Heart left ventricle (tissue), 16 donors: ENCODE measurements around the gene GPR161. TPM values are rescaled to one million over a fixed set of nuclear protein-coding genes. Genes with fewer than 3 reads are reported as not detected.
A peak's percentile ranks its signal among the peaks of the same experiment; 100 is the strongest.

Source experiments
- ATAC-seq, 4 donors: fragments of 200-7000 bp; cut with Tn5 transposase; one replicate each; pipeline ENCODE4 v1.9.1; 2020 to 2022; ENCODE audit warnings: moderate library complexity in 4 of 4, mild to moderate bottlenecking in 3 of 4, moderate number of reproducible peaks in 1 of 4
- DNase-seq, 5 donors: peaks; one replicate each; pipeline ENCODE4 v3.0.0-alpha.2; 2020
- H3K27ac ChIP-seq, 12 donors: fragments of 200-600 bp; sonication (generic) in 4 of 12; one replicate each; pipeline versions ENCODE4 v1.5.0 to v1.8.0; 2016 to 2022; ENCODE audit warnings: mild to moderate bottlenecking in 2 of 12
- H3K27me3 ChIP-seq, 9 donors: fragments of 200-600 bp; sonication (generic) in 2 of 9; one replicate each; pipeline versions ENCODE4 v1.5.1 to v1.8.0; 2016 to 2022; ENCODE audit warnings: mild to moderate bottlenecking in 3 of 9
- H3K36me3 ChIP-seq, 9 donors: fragments of 200-600 bp; sonication (generic) in 2 of 9; one replicate each; pipeline versions ENCODE4 v1.5.0 to v1.8.0; 2018 to 2022; ENCODE audit warnings: mild to moderate bottlenecking in 2 of 9
- H3K4me1 ChIP-seq, 12 donors: fragments of 200-600 bp; sonication (generic) in 4 of 12; one replicate each; pipeline versions ENCODE4 v1.5.0 to v1.8.0; 2016 to 2022; ENCODE audit warnings: mild to moderate bottlenecking in 3 of 12
- H3K4me3 ChIP-seq, 12 donors: fragments of 200-600 bp; sonication (generic) in 4 of 12; one replicate each; pipeline versions ENCODE4 v1.5.0 to v1.8.0; 2017 to 2022; ENCODE audit warnings: mild to moderate bottlenecking in 9 of 12, moderate library complexity in 4 of 12
- H3K9me3 ChIP-seq, 12 donors: fragments of 200-600 bp; sonication (generic) in 4 of 12; one replicate each; pipeline versions ENCODE4 v1.5.0 to v1.8.0; 2016 to 2022; ENCODE audit warnings: mild to moderate bottlenecking in 1 of 12
- POLR2A ChIP-seq, 2 donors: fragments of 450-650 bp; IDR thresholded peaks; one replicate each; pipeline ENCODE4 v1.6.1; 2017; ENCODE audit warnings: antibody characterized with exemption in 2 of 2, mild to moderate bottlenecking in 2 of 2, moderate library complexity in 2 of 2
- WGBS, 4 donors: extraction: QIAGEN DNeasy Blood & Tissue Kit in 2 of 4; methylation state at CpG; one replicate each; pipeline versions ENCODE4 v1.1.5 to v1.1.7; 2013 to 2018; 5-methylcytosine and 5-hydroxymethylcytosine counted together
- intact Hi-C, 10 donors: fragments of 100-400 bp; cut with DNase I; formaldehyde crosslinking; loops; one replicate each; pipeline versions ENCODE4 v1.11.1 to v1.14.2; 2022
- polyA plus RNA-seq, 2 donors: library from polyadenylated mRNA; stranded (reverse); fragments of 200-250 nt; gene quantifications; one replicate each; pipeline ENCODE4 v1.2.3, GENCODE V29; 2013
- total RNA-seq, 9 donors: library from RNA; depleted of rRNA in 2 of 9; stranded (reverse); fragments of >200 nt in 2 of 9; fragmentation: NEBNext Ultra II Directional in 3 of 9; extraction: Animal tissue kit (Norgen Biotek cat#: 25700) in 3 of 9; gene quantifications; one replicate each; pipeline versions ENCODE4 v1.1.0 to v1.2.4, GENCODE V29; 2016 to 2023
- TF ChIP-seq, protein P1 (sequence below), 12 donors: fragments of 200-600 bp; sonication (generic) in 4 of 12; IDR thresholded peaks; one replicate each; pipeline versions ENCODE4 v1.5.0 to v1.8.0; 2018 to 2022; ENCODE audit warnings: antibody characterized with exemption in 12 of 12, mild to moderate bottlenecking in 5 of 12
- donor health status: ischemic (EF 13 %, LVEDD 7.1; RV severe dilation, severe dysfunction).
- donor health status: healthy with polysubstance abuse.
- donor health status: DM: no; HTN: yes; CAD: no.
- donor health status: DM: no; HTN: no; CAD: no.
- donor health status: ischemic (EF 25% LVEDD 6.9; RV normal size, moderate dysfunction).
- donor health status: ischemic (EF 25% LVEDD 5.7; RV mildly dilated, moderate dysfunction).
- donor health status: healthy.
- donor health status: DM: yes; HTN: yes; CAD: no.
- donor health status: ischemic (EF 35%, LVEDD 5.7; RV mildly dilated, moderate dysfunction).
- donor health status: nonischemic (EF 11% LVEDD 7.7; RV severe dilation, severe dysfunction).
- donor health status: DM: yes; HTN: yes; CAD: no.
- donor health status: PGD.
- donor health status: ischemic (EF 29% LVEDD 5.4; RV normal size, mild dysfunction).
- donor health status: nonischemic (EF 23%, LVEDD 6.1; RV moderate dilation, normal function).

Gene GPR161
- total and polyA plus RNA-seq, 11 donors = 0.95 to 4.8 (median 2.4) TPM

DNA sequence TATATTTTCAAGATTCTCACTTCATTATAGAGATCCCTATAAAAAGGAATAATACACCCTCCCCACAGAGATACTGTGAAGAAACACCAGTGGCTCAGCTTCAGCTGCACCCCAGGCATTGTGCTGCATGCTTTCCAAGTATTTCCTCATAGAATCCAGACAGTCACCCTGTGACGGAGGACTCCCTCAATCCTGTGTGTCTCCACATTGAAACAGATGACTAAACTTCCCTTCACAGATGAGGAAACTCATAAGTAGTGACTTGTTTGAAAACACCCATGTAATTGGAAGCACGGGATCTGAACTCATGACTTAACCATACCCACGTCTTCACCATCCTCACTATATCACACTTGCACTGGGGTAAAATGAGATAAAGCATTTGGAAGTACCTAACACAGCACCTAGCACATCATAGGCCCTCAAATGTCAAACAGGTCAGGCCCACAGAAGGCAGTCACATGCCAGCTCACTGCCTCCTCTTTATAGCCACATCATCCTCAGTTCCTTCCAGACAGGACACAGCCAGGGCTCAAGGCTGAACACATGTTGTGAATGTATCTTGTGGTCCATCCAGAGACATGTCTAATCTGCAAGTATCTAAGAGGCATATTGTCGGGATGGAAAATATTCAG, 55.2 kb downstream of the GPR161 start:
- H3K4me1 ChIP-seq = peaks cover 0 to 55% (median 29%) of the 10 kb centered on the region in 12 donors
- intact Hi-C loops = loop anchor here in 9 of 10 donors (5.0 to 10.0 kb wide), 9 partner anchors 56 to 367 kb away; partner anchors contain the start of genes MPZL1 (in 3 of the 9), DCAF6 (in 2 of the 9), GPR161 (in 2 of the 9) and MPC2 (in 2 of the 9)
- DNase-seq (peak in 1 of 5 donors; percentile 14), ATAC-seq (peak in 2 of 4 donors; percentile 33 to 41)
- TF ChIP-seq, protein P1, sequence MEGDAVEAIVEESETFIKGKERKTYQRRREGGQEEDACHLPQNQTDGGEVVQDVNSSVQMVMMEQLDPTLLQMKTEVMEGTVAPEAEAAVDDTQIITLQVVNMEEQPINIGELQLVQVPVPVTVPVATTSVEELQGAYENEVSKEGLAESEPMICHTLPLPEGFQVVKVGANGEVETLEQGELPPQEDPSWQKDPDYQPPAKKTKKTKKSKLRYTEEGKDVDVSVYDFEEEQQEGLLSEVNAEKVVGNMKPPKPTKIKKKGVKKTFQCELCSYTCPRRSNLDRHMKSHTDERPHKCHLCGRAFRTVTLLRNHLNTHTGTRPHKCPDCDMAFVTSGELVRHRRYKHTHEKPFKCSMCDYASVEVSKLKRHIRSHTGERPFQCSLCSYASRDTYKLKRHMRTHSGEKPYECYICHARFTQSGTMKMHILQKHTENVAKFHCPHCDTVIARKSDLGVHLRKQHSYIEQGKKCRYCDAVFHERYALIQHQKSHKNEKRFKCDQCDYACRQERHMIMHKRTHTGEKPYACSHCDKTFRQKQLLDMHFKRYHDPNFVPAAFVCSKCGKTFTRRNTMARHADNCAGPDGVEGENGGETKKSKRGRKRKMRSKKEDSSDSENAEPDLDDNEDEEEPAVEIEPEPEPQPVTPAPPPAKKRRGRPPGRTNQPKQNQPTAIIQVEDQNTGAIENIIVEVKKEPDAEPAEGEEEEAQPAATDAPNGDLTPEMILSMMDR (IDR thresholded peaks at IDR 0.05) = no peak
- TF ChIP-seq POLR2A (IDR thresholded peaks at IDR 0.05) = no peak
- H3K27me3 ChIP-seq = no peaks in the 10 kb centered on the region
- peak overlapping the region in 9 of 12 donors; percentile 6 to 62 (median 48) for H3K27ac ChIP-seq
- H3K4me3 ChIP-seq = no peak overlapping the region
- H3K9me3 ChIP-seq = no peaks in the 10 kb centered on the region
- peaks cover 0 to 30% (median 15%) of the 10 kb centered on the region in 9 donors for H3K36me3 ChIP-seq
- WGBS, 4 donors = 75 to 80% (median 79%) methylated on average over 4 of the region's 4 CpGs

DNA sequence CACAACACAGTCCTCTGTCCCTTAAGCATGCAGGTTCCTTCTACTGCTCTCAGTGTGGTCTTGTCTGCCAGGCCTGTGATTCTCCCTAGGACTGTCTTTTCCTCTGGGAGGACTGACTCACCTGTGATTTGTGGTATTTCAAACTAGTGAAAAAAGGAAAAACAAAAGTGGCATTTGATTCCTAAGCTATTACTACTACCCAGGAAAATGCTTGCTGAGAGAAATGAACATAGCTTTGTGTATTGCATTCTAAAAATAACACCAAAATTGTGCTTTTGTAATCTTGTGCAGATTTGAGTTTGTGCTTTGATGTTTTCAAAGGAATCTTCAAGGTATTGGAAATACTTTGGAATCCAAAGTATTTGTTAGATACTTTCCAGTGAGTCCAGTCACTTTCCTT, 57.0 kb downstream of the GPR161 start:
- Histone ChIP-seq H3K4me1 (peaks cover 0 to 40% (median 20%) of the 10 kb centered on the region in 12 donors), H3K4me3 (no peak overlapping the region), H3K36me3 (peaks cover 0 to 47% (median 32%) of the 10 kb centered on the region in 9 donors), H3K27ac (peak overlapping the region in 8 of 12 donors; percentile 1 to 57 (median 47)), H3K27me3 (no peaks in the 10 kb centered on the region), H3K9me3 (no peaks in the 10 kb centered on the region)
- no peak for TF ChIP-seq POLR2A (IDR thresholded peaks at IDR 0.05)
- TF ChIP-seq, protein P1 (IDR thresholded peaks at IDR 0.05) = no peak
- intact Hi-C loops = loop anchor here in 9 of 10 donors (5.0 to 10.0 kb wide), 9 partner anchors 58 to 365 kb away; partner anchors contain the start of genes MPZL1 (in 3 of the 9), DCAF6 (in 2 of the 9), GPR161 (in 2 of the 9) and MPC2 (in 2 of the 9)
- DNase-seq (no peak), ATAC-seq (no peak)

DNA sequence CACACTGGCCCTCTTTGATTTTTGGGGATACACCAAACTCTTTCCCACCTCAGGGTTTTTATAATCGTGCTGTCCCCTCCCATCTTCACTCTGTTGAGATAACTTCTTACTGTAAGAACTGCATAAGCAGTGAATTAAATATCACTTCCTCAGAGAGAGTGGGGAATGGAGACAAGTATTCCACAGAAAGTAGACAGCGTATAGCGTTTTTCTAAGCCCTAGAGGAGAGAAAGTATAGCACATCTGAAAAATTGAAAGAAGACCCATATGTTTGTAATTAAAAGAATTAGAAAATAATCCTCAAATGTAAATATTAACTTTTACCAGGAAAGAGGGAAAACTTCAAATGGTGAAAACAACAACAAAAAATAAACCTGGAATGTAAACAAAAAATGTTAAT, 67.3 kb downstream of the GPR161 start:
- intact Hi-C loops = no loop called here
- H3K36me3 ChIP-seq = peaks cover 0 to 100% (median 91%) of the 10 kb centered on the region in 9 donors
- no peak for ATAC-seq

DNA sequence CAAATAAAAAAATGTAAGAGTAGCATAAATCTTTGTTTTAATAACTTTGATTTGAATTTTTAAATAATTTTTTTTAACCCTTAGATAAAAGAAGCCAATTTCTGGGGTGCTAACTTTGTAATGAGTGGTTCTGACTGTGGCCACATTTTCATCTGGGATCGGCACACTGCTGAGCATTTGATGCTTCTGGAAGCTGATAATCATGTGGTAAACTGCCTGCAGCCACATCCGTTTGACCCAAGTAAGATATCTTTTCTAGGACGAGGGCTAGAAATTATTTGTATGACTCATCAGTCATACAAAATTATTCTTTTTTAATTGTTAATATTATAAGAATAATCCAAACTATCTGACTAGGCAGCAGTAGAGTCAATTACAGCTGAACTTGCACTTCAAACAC, 71.2 kb downstream of the GPR161 start:
- intact Hi-C loops = no loop called here
- no peaks in the 10 kb centered on the region for H3K27me3 ChIP-seq
- DNase-seq (no peak), ATAC-seq (no peak)
- WGBS, 4 donors = 78 to 86% (median 84%) methylated on average over 3 of the region's 3 CpGs
- no peak overlapping the region for H3K4me3 ChIP-seq
- peaks cover 0 to 88% (median 72%) of the 10 kb centered on the region in 9 donors for H3K36me3 ChIP-seq
- no peak overlapping the region for H3K27ac ChIP-seq
- no peaks in the 10 kb centered on the region for H3K4me1 ChIP-seq
- no peaks in the 10 kb centered on the region for H3K9me3 ChIP-seq
- no peak for TF ChIP-seq POLR2A (IDR thresholded peaks at IDR 0.05)

More for the DNA sequence above, 67.3 kb downstream of the GPR161 start:
- Histone ChIP-seq H3K4me1 (no peaks in the 10 kb centered on the region), H3K4me3 (no peak overlapping the region), H3K27ac (no peak overlapping the region), H3K9me3 (no peaks in the 10 kb centered on the region), H3K27me3 (no peaks in the 10 kb centered on the region)
- TF ChIP-seq, protein P1 (IDR thresholded peaks at IDR 0.05) = no peak
- TF ChIP-seq POLR2A (IDR thresholded peaks at IDR 0.05) = no peak
- 90 to 95% (median 93%) methylated on average over 3 of the region's 3 CpGs for WGBS, 4 donors
- no peak for DNase-seq
